Retinal pigment epithelial cell (primary cell): Measurements from ENCODE around the gene CNST.
"Not testable (repeated sequence)": the region's sequence is repeated elsewhere in the genome, so short reads cannot be mapped to it uniquely, and the experiment has no call there.

Experiments used
- DNase-seq: peaks from one replicate; pipeline ENCODE4 v3.0.0-alpha.2; 2010; ENCODE audit warnings: low read depth
- H3K4me3 ChIP-seq: 2 replicates; pipeline ENCODE4 v1.5.1; 2011; ENCODE audit warnings: mild to moderate bottlenecking, low read length, control low read depth, moderate library complexity
- CTCF ChIP-seq: conservative IDR thresholded peaks from 2 replicates; pipeline ENCODE4 v1.5.1; 2011; ENCODE audit warnings: low read depth, low read length, control low read depth, inconsistent platforms

The CNST gene

GRCh38 chr1:246567646-246568235 is 1.5 kb downstream of the CNST start:
- no peak for DNase-seq
- no peak for TF ChIP-seq CTCF
- peak overlapping the region; percentile 95 for H3K4me3 ChIP-seq

GRCh38 chr1:246569248-246570238 is 3.3 kb downstream of the CNST start:
- no peak for DNase-seq

GRCh38 chr1:246571309-246571708 is 5.1 kb downstream of the CNST start:
- H3K4me3 ChIP-seq, DNase-seq: not testable (repeated sequence)

More at GRCh38 chr1:246569248-246570238, 3.3 kb downstream of the CNST start:
- H3K4me3 ChIP-seq: no peak overlapping the region
- TF ChIP-seq CTCF: no peak

GRCh38 chr1:246571953-246572352 is 5.7 kb downstream of the CNST start:
- TF ChIP-seq CTCF: no peak
- H3K4me3 ChIP-seq: no peak overlapping the region
- no peak for DNase-seq

- no peak overlapping the region for H3K4me3 ChIP-seq
- no peak for DNase-seq
- TF ChIP-seq CTCF: no peak
Measured at GRCh38 chr1:246572785-246573184, 6.5 kb downstream of the CNST start.

GRCh38 chr1:246573491-246573890 is 7.2 kb downstream of the CNST start:
- H3K4me3 ChIP-seq: no peak overlapping the region
- no peak for TF ChIP-seq CTCF
- DNase-seq: no peak

GRCh38 chr1:246576709-246577032 is 10.4 kb downstream of the CNST start:
- H3K4me3 ChIP-seq: no peak overlapping the region
- no peak for DNase-seq
- no peak for TF ChIP-seq CTCF
